ENCODE data around the gene GNG2.

DNA sequence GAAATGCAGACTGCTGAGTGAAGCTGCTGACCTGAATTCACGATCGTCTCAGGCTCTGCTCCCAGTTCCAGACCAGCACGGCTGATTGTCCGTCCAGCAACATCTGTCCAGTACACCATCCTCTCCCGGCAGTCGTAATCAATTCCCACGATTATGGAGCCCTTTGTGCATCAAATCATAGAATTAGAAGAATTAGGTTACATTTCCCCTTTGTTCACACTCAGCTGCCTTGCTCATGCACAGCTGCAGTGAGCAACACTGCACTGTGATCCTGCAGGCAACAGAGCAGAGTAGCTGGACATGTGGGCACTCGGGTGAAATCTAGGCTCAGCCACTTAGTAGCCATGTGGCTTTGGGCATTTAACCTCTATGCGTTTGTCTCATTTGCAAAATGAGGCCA lies 151.1 kb downstream of the GNG2 start:
- TF ChIP-seq, protein P1, sequence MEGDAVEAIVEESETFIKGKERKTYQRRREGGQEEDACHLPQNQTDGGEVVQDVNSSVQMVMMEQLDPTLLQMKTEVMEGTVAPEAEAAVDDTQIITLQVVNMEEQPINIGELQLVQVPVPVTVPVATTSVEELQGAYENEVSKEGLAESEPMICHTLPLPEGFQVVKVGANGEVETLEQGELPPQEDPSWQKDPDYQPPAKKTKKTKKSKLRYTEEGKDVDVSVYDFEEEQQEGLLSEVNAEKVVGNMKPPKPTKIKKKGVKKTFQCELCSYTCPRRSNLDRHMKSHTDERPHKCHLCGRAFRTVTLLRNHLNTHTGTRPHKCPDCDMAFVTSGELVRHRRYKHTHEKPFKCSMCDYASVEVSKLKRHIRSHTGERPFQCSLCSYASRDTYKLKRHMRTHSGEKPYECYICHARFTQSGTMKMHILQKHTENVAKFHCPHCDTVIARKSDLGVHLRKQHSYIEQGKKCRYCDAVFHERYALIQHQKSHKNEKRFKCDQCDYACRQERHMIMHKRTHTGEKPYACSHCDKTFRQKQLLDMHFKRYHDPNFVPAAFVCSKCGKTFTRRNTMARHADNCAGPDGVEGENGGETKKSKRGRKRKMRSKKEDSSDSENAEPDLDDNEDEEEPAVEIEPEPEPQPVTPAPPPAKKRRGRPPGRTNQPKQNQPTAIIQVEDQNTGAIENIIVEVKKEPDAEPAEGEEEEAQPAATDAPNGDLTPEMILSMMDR (IDR thresholded peaks at IDR 0.05; ENCODE audit: borderline replicate concordance, extremely low read depth, low read length, poor library complexity, severe bottlenecking): no peak
- no peak for TF ChIP-seq EZH2 (IDR thresholded peaks at IDR 0.05; ENCODE audit: borderline replicate concordance, low read depth, low read length, severe bottlenecking)
